ENCODE results near the gene RGS11. TPM values are rescaled to one million over a fixed set of nuclear protein-coding genes. Genes with fewer than 3 reads are reported as not detected.

Gene RGS11
- total and polyA plus RNA-seq, 9 of the 15 experiments (the other 6 are each of a cell fraction or from before 2014, with no cell fraction given), result not detected

- TF ChIP-seq ETV6 (IDR thresholded peaks at IDR 0.05; ENCODE audit: borderline replicate concordance in 1 of 2, low read depth in 2 of 2, low read length in 1 of 2), result no peak
- TF ChIP-seq ETV6 (CRISPR knock-in tag; IDR thresholded peaks at IDR 0.05; ENCODE audit: borderline replicate concordance), result peak; percentile 87; the same call in 1 of the 2 replicates
- peak; percentile 94 for TF ChIP-seq MTA3 (IDR thresholded peaks at IDR 0.05; ENCODE audit: borderline replicate concordance)
- TF ChIP-seq CBX5 (IDR thresholded peaks at IDR 0.05; ENCODE audit: borderline replicate concordance, low read depth), result 0 out of 2 replicates have a peak, but pooled peaks have one; percentile 42
- no peak; the same call in 1 of the 2 replicates for TF ChIP-seq USF1 (CRISPR knock-in tag; IDR thresholded peaks at IDR 0.05)
- peak; percentile 63 for TF ChIP-seq ATF1 (CRISPR knock-in tag; IDR thresholded peaks at IDR 0.05)
- TF ChIP-seq ATF1 (tag; IDR thresholded peaks at IDR 0.05), result peak; percentile 98
- no peak for TF ChIP-seq ID3 (CRISPR knock-in tag; IDR thresholded peaks at IDR 0.05)
- peak; percentile 93 for TF ChIP-seq ID3 (tag; IDR thresholded peaks at IDR 0.05)
- TF ChIP-seq ZNF23 (CRISPR knock-in tag; IDR thresholded peaks at IDR 0.05), result no peak
- TF ChIP-seq HES1 (IDR thresholded peaks at IDR 0.05; ENCODE audit: low read depth), result no peak
- peak in 1 of 2 experiments; percentile 12; a peak in 1 of 4 replicates for TF ChIP-seq TBL1XR1 (IDR thresholded peaks at IDR 0.05; ENCODE audit: low read length in 2 of 2)
- no peak for TF ChIP-seq FOXA1 (IDR thresholded peaks at IDR 0.05; ENCODE audit: borderline replicate concordance)
- TF ChIP-seq SMAD1 (IDR thresholded peaks at IDR 0.05; ENCODE audit: low read depth, low read length, partially characterized antibody), result peak; percentile 43
- TF ChIP-seq ATF4 (CRISPR knock-in tag; IDR thresholded peaks at IDR 0.05), result peak; percentile 53; the same call in 1 of the 2 replicates
- peak; percentile 59 for TF ChIP-seq SETDB1 (IDR thresholded peaks at IDR 0.05; ENCODE audit: low read length)
- TF ChIP-seq ZBTB7A (IDR thresholded peaks at IDR 0.05; ENCODE audit: borderline replicate concordance, control insufficient read depth, low read depth, low read length), result peak; percentile 98
- TF ChIP-seq E2F3 (CRISPR knock-in tag; IDR thresholded peaks at IDR 0.05), result peak; percentile 87
- peak; percentile 100 for TF ChIP-seq PHF8 (IDR thresholded peaks at IDR 0.05; ENCODE audit: borderline replicate concordance, low read length)
- 0 out of 2 replicates have a peak, but pooled peaks have one; percentile 64 for TF ChIP-seq ZNF395 (CRISPR knock-in tag; IDR thresholded peaks at IDR 0.05)
- TF ChIP-seq ETS1 (conservative IDR thresholded peaks at IDR 0.05; ENCODE audit: control insufficient read depth, low read depth, low read length), result peak; percentile 97
- peak; percentile 99 for TF ChIP-seq GABPB1 (CRISPR knock-in tag; IDR thresholded peaks at IDR 0.05)
Observed at GRCh38 chr16:228852-229730, 46.7 kb downstream of the RGS11 start, which contains the start of gene LUC7L (continued).
